HG02798 (cell line): ENCODE measurements around the gene NSDHL.
A peak's percentile ranks its signal among the peaks of the same experiment; 100 is the strongest.

Experiments
- ATAC-seq: cut with Tn5 transposase; IDR thresholded peaks from one replicate; pipeline ENCODE4 v1.9.1; 2021; ENCODE audit warnings: mild to moderate bottlenecking; ENCODE audit not compliant: unreplicated experiment, poor library complexity

Gene NSDHL

GRCh38 chrX:152908486-152908885 is 77.6 kb downstream of the NSDHL start:
- no peak for ATAC-seq

- ATAC-seq = peak; percentile 46
These were observed 79.2 kb downstream of the NSDHL start for GRCh38 chrX:152910018-152910417.

DNA sequence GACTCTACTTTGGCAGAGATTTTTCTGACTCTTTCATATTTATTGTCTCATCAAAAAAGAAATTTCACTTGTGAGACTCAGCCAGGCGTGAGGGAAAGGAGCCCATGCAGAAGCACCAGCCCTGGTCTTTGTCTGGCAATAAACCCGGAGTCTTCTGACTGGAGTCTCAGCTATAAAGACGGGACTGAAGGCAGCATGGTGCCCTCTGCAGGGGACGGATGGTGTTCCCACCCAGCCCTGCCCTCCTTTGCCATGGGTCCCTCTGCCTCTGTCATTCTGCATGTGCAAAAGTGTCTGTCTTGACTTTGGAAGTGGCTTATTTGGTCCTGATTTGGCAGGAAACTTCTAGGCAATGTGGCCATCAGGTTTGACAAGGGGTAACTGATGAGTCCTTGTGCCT is 81.2 kb downstream of the NSDHL start:
- ATAC-seq = no peak

- ATAC-seq = no peak
These were observed 81.8 kb downstream of the NSDHL start for GRCh38 chrX:152912641-152913040.

DNA sequence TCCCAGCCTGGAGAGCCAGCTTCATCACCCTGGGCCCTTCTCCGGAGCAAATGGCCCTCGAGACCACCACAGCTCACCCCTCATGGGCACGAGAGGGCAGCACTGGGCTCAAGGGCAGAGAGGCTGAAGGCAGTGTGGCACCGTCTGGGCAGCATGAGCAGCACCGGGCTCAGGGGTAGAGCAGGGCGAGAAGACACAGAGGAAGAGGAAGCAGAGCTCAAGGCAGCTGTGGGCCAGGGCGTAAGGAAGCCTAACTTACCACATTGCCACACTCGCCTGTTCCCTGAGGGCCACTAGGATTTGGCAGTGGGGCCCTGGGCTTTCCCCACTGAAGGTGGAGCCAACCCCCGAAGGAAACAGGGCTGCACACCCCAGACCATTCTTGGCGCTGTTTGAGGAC is 82.5 kb downstream of the NSDHL start:
- no peak for ATAC-seq

DNA sequence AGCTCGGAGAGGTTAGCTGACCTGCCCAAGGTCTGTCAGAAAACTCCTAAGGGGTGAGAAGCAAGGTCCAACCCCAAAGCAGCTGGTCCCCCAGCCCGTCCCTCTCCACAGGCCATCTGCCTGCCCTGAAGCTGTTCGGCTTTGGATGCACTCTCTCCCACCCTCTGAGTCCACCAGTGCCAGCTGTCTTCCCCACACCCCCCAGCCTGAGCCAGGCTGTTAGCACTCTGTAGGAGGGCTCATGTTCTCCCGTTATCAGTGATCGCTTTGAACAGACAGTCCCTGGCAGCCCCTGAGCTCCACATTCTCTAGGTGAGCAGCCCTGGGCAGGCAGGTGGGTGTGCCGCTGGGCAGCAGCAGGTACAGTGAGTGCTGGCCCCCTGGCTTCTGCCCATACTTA is 83.0 kb downstream of the NSDHL start:
- ATAC-seq = no peak

- ATAC-seq = peak; percentile 90
These were observed 84.8 kb downstream of the NSDHL start for GRCh38 chrX:152915541-152916241.

- no peak for ATAC-seq
These were observed 87.1 kb downstream of the NSDHL start for GRCh38 chrX:152917656-152918579.

- ATAC-seq = no peak
These were observed 87.8 kb downstream of the NSDHL start for GRCh38 chrX:152918707-152919106.
